OCI-LY1 (cell line): ENCODE data around the gene CMIP.
A peak's percentile ranks its signal among the peaks of the same experiment; 100 is the strongest.

Source experiments
- H2AFZ ChIP-seq: fragments of 200-600 bp; sonication (generic), shearing (Covaris generic); 2 replicates; pipeline ENCODE4 v1.6.0; 2014; ENCODE audit warnings: antibody characterized with exemption, mild to moderate bottlenecking, low read length
- H3F3A ChIP-seq: fragments of 200-600 bp; sonication (generic), shearing (Covaris generic); 2 replicates; pipeline ENCODE4 v1.6.0; 2014; ENCODE audit warnings: mild to moderate bottlenecking, antibody characterized with exemption, low read length, moderate library complexity; ENCODE audit not compliant: insufficient read depth
- H3K27ac ChIP-seq: fragments of 200-600 bp; sonication (generic); 2 replicates; pipeline ENCODE4 v1.5.1; 2014; ENCODE audit warnings: low read length, mixed run types, mild to moderate bottlenecking, low read depth; ENCODE audit not compliant: poor library complexity, severe bottlenecking
- H3K27me3 ChIP-seq: fragments of 200-600 bp; sonication (generic); 2 replicates; pipeline ENCODE4 v1.6.0; 2014; ENCODE audit warnings: antibody characterized with exemption, mild to moderate bottlenecking, low read length, moderate library complexity; ENCODE audit not compliant: insufficient read depth
- H3K36me3 ChIP-seq: fragments of 200-600 bp; sonication (generic); 2 replicates; pipeline ENCODE4 v1.6.1; 2014; ENCODE audit warnings: mild to moderate bottlenecking, antibody characterized with exemption, low read length, moderate library complexity, mixed read lengths; ENCODE audit not compliant: insufficient read depth
- H3K4me1 ChIP-seq: fragments of 200-600 bp; sonication (generic); 2 replicates; pipeline ENCODE4 v1.5.1; 2014; ENCODE audit warnings: mild to moderate bottlenecking, low read length, moderate library complexity; ENCODE audit not compliant: insufficient read depth, severe bottlenecking
- H3K4me2 ChIP-seq: fragments of 200-600 bp; sonication (generic), shearing (Covaris generic); 2 replicates; pipeline ENCODE4 v1.6.1; 2014; ENCODE audit warnings: low read length
- H3K4me3 ChIP-seq: fragments of 200-600 bp; sonication (generic); 2 replicates; pipeline ENCODE4 v1.5.1; 2014; ENCODE audit warnings: low read length, low read depth, mild to moderate bottlenecking, mixed read lengths; ENCODE audit not compliant: poor library complexity, severe bottlenecking
- H3K79me2 ChIP-seq: fragments of 200-600 bp; shearing (Covaris generic); 2 replicates; pipeline ENCODE4 v1.6.1; 2016; ENCODE audit warnings: mixed run types, low read length, mixed read lengths; ENCODE audit not compliant: insufficient read depth
- H3K9ac ChIP-seq: fragments of 200-600 bp; sonication (generic), shearing (Covaris generic); 2 replicates; pipeline ENCODE4 v1.6.1; 2014; ENCODE audit warnings: mild to moderate bottlenecking, low read length, mixed read lengths
- H3K9me2 ChIP-seq: fragments of 200-600 bp; sonication (generic), shearing (Covaris generic); 2 replicates; pipeline ENCODE4 v1.6.1; 2014; ENCODE audit warnings: low read depth, mild to moderate bottlenecking, low read length, mixed read lengths
- H3K9me3 ChIP-seq: fragments of 200-600 bp; shearing (Covaris generic); 2 replicates; pipeline ENCODE4 v1.6.1; 2014; ENCODE audit warnings: low read length, mixed read lengths
- H4K20me1 ChIP-seq: fragments of 200-600 bp; sonication (generic), shearing (Covaris generic); 2 replicates; pipeline ENCODE4 v1.6.0; 2016; ENCODE audit warnings: mild to moderate bottlenecking, low read length; ENCODE audit not compliant: insufficient read depth
- EZH2 ChIP-seq: fragments of 200-600 bp; sonication (generic), shearing (Covaris generic); IDR thresholded peaks from 2 replicates; pipeline ENCODE4 v1.8.0; 2017; ENCODE audit warnings: borderline replicate concordance, mixed run types, mild to moderate bottlenecking, antibody characterized with exemption, low read length, moderate library complexity, mixed read lengths
- TF ChIP-seq, protein P1 (sequence below): fragments of 200-600 bp; sonication (generic), shearing (Covaris generic); IDR thresholded peaks from 2 replicates; pipeline ENCODE4 v1.5.1; 2017; ENCODE audit warnings: mild to moderate bottlenecking, antibody characterized with exemption, low read length, moderate library complexity, mixed read lengths

The CMIP gene

GRCh38 chr16:81716478-81717225 lies 272.0 kb downstream of the CMIP start:
- Histone ChIP-seq H3K27me3 (no peaks in the 10 kb centered on the region), H2AFZ (no peak overlapping the region), H3K4me1 (peaks cover 66% of the 10 kb centered on the region), H3K9me3 (no peaks in the 10 kb centered on the region), H3K9me2 (no peaks in the 10 kb centered on the region), H4K20me1 (no peaks in the 10 kb centered on the region), H3K4me2 (peak overlapping the region; percentile 64), H3K27ac (peak overlapping the region; percentile 93), H3K4me3 (peak overlapping the region; percentile 45), H3K9ac (peak overlapping the region; percentile 47; the same call in 1 of the 2 replicates), H3K36me3 (no peaks in the 10 kb centered on the region), H3F3A (no peaks in the 10 kb centered on the region; the same call in 1 of the 2 replicates), H3K79me2 (no peaks in the 10 kb centered on the region)
- no peak for TF ChIP-seq EZH2
- TF ChIP-seq, protein P1, sequence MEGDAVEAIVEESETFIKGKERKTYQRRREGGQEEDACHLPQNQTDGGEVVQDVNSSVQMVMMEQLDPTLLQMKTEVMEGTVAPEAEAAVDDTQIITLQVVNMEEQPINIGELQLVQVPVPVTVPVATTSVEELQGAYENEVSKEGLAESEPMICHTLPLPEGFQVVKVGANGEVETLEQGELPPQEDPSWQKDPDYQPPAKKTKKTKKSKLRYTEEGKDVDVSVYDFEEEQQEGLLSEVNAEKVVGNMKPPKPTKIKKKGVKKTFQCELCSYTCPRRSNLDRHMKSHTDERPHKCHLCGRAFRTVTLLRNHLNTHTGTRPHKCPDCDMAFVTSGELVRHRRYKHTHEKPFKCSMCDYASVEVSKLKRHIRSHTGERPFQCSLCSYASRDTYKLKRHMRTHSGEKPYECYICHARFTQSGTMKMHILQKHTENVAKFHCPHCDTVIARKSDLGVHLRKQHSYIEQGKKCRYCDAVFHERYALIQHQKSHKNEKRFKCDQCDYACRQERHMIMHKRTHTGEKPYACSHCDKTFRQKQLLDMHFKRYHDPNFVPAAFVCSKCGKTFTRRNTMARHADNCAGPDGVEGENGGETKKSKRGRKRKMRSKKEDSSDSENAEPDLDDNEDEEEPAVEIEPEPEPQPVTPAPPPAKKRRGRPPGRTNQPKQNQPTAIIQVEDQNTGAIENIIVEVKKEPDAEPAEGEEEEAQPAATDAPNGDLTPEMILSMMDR = no peak

DNA sequence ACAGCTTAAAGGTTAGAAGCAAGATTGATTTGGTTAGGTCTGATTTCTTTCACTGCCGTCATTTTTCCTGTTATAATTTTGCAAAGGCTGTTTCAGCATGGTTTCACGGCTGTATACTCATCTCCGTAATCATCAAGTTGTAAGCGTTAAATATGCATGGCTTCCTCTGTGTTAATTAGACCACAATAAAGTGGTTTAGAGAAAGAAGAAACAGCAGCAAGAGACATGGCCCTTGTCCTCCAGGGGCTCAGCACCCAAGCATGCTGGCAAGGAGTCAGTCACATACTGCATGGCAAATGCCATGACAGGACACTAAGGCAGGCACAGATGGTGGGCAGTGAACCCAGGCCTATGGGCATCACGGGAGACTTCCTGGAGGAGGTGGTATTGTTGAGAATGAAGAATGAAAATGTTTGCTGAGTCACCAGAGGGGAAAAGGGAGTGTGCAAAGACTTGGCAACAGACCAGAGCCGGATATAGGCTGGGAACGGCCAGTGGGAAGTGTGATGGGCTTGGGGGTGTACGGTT lies 273.1 kb downstream of the CMIP start:
- H3K27ac ChIP-seq = peak overlapping the region; percentile 93
- no peaks in the 10 kb centered on the region for H3K27me3 ChIP-seq
- H3K4me3 ChIP-seq = no peak overlapping the region
- no peaks in the 10 kb centered on the region for H3K36me3 ChIP-seq
- H3K9me3 ChIP-seq = no peaks in the 10 kb centered on the region
- no peaks in the 10 kb centered on the region for H3K9me2 ChIP-seq
- H3K4me2 ChIP-seq = peak overlapping the region; percentile 19; the same call in 1 of the 2 replicates
- peaks cover 60% of the 10 kb centered on the region for H3K4me1 ChIP-seq
- no peaks in the 10 kb centered on the region; the same call in 1 of the 2 replicates for H3F3A ChIP-seq
- H2AFZ ChIP-seq = no peak overlapping the region
- H3K79me2 ChIP-seq = no peaks in the 10 kb centered on the region
- TF ChIP-seq EZH2 = no peak
- TF ChIP-seq, protein P1 = no peak
- no peaks in the 10 kb centered on the region for H4K20me1 ChIP-seq
- peak overlapping the region; percentile 39; the same call in 1 of the 2 replicates for H3K9ac ChIP-seq

GRCh38 chr16:81718637-81719036 lies 274.0 kb downstream of the CMIP start:
- no peak overlapping the region; the same call in 1 of the 2 replicates for H2AFZ ChIP-seq
- H3K9me2 ChIP-seq = no peaks in the 10 kb centered on the region
- H3K36me3 ChIP-seq = no peaks in the 10 kb centered on the region
- peaks cover 55% of the 10 kb centered on the region for H3K4me1 ChIP-seq
- no peaks in the 10 kb centered on the region for H3K79me2 ChIP-seq
- no peaks in the 10 kb centered on the region for H3K27me3 ChIP-seq
- no peaks in the 10 kb centered on the region for H4K20me1 ChIP-seq
- peak overlapping the region; percentile 31; the same call in 1 of the 2 replicates for H3K9ac ChIP-seq
- H3K9me3 ChIP-seq = no peaks in the 10 kb centered on the region
- TF ChIP-seq EZH2 = no peak
- TF ChIP-seq, protein P1 = no peak
- peak overlapping the region; percentile 77 for H3K27ac ChIP-seq
- peak overlapping the region; percentile 13 for H3K4me3 ChIP-seq
- H3F3A ChIP-seq = no peaks in the 10 kb centered on the region; the same call in 1 of the 2 replicates
- peak overlapping the region; percentile 37 for H3K4me2 ChIP-seq
